ENCODE measurements around the gene IDH2. TPM values are rescaled to one million over a fixed set of nuclear protein-coding genes. Genes with fewer than 3 reads are reported as not detected.

IDH2 gene
- total and polyA plus RNA-seq, 2 of the 13 experiments (the other 11 are each of a cell fraction or from before 2014, with no cell fraction given): 121 to 145 TPM

DNA sequence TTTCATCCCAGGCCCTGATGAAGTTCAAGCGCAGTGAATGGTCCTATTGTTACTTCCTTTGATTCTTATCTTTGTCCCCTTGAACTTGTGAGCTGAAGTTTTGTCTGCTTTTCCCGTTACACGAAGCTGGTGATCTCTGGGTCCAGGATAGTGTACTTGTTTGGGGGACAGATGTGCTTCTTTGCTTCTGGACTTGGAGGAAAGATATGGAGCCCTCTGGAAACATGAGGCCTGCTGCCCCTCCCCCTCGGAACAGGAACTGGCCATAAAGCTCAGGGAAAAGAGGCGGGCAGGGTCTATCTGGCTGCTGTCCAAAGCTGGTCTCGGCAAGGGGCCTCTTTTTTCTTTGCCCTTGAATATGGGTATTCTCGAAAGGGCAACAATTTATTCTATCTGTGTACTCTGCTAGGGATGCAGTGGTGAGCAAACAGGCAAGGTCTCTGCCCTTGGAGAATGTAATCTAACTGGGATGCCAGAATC, 47.6 kb downstream of the IDH2 start (continued):
- TF ChIP-seq RELA (CRISPR knock-in tag; IDR thresholded peaks at IDR 0.05) (no peak), KDM5B (CRISPR knock-in tag; IDR thresholded peaks at IDR 0.05; ENCODE audit: borderline replicate concordance) (no peak), CBX1 (IDR thresholded peaks at IDR 0.05; ENCODE audit: low read depth) (no peak), ZFP90 (CRISPR knock-in tag; IDR thresholded peaks at IDR 0.05; ENCODE audit: borderline replicate concordance) (peak; percentile 67), ZNF335 (CRISPR knock-in tag; IDR thresholded peaks at IDR 0.05) (no peak), ZNF317 (CRISPR knock-in tag; IDR thresholded peaks at IDR 0.05) (no peak), ZSCAN30 (CRISPR knock-in tag; IDR thresholded peaks at IDR 0.05) (no peak), ZNF460 (CRISPR knock-in tag; IDR thresholded peaks at IDR 0.05; ENCODE audit: borderline replicate concordance) (no peak), GABPA (IDR thresholded peaks at IDR 0.05; ENCODE audit: low read depth, low read length) (no peak), GABPA (CRISPR knock-in tag; IDR thresholded peaks at IDR 0.05; ENCODE audit: low read depth) (peak; percentile 61; the same call in 1 of the 2 replicates), ZNF331 (CRISPR knock-in tag; IDR thresholded peaks at IDR 0.05) (peak; percentile 90), ZNF343 (CRISPR knock-in tag; IDR thresholded peaks at IDR 0.05) (no peak), SMC3 (IDR thresholded peaks at IDR 0.05; ENCODE audit: low read length) (no peak), HOXA3 (CRISPR knock-in tag; IDR thresholded peaks at IDR 0.05) (peak; percentile 48; the same call in 1 of the 2 replicates), HDAC6 (IDR thresholded peaks at IDR 0.05; ENCODE audit: low read depth, low read length) (no peak), KMT2A (CRISPR knock-in tag; IDR thresholded peaks at IDR 0.05) (no peak), DMAP1 (CRISPR knock-in tag; IDR thresholded peaks at IDR 0.05) (no peak; the same call in 1 of the 2 replicates), NCOA5 (CRISPR knock-in tag; IDR thresholded peaks at IDR 0.05) (no peak), ZNF530 (CRISPR knock-in tag; IDR thresholded peaks at IDR 0.05; ENCODE audit: low read depth) (no peak), TBL1XR1 (IDR thresholded peaks at IDR 0.05; ENCODE audit: borderline replicate concordance, low read length, partially characterized antibody) (peak; percentile 94), SKI (IDR thresholded peaks at IDR 0.05; ENCODE audit: partially characterized antibody) (peak; percentile 96), ARNT (IDR thresholded peaks at IDR 0.05) (no peak), STAT5B (CRISPR knock-in tag; IDR thresholded peaks at IDR 0.05) (no peak), HNRNPL (IDR thresholded peaks at IDR 0.05; ENCODE audit: low read depth, low read length) (no peak), NFIB (CRISPR knock-in tag; IDR thresholded peaks at IDR 0.05; ENCODE audit: borderline replicate concordance) (no peak), DNMT1 (CRISPR knock-in tag; IDR thresholded peaks at IDR 0.05) (no peak), CBX5 (CRISPR knock-in tag; IDR thresholded peaks at IDR 0.05; ENCODE audit: borderline replicate concordance) (no peak), BRCA1 (CRISPR knock-in tag; IDR thresholded peaks at IDR 0.05) (0 out of 2 replicates have a peak, but pooled peaks have one; percentile 41), EP300 (IDR thresholded peaks at IDR 0.05; ENCODE audit: low read depth in 2 of 2, low read length in 2 of 2) (peak in 1 of 2 experiments; percentile 56; a peak in 1 of 4 replicates), EP300 (CRISPR knock-in tag; IDR thresholded peaks at IDR 0.05; ENCODE audit: borderline replicate concordance) (no peak), SNRNP70 (IDR thresholded peaks at IDR 0.05; ENCODE audit: low read depth, low read length) (no peak), KDM1A (CRISPR knock-in tag; IDR thresholded peaks at IDR 0.05) (no peak), NFYC (CRISPR knock-in tag; IDR thresholded peaks at IDR 0.05) (no peak), DNMT3B (CRISPR knock-in tag; conservative IDR thresholded peaks at IDR 0.05) (no peak), ZNF563 (CRISPR knock-in tag; IDR thresholded peaks at IDR 0.05) (no peak), ZNF136 (CRISPR knock-in tag; IDR thresholded peaks at IDR 0.05; ENCODE audit: low read depth) (peak; percentile 36; the same call in 1 of the 2 replicates), NCOA2 (CRISPR knock-in tag; IDR thresholded peaks at IDR 0.05) (peak; percentile 70)
- TF ChIP-seq, protein P1, sequence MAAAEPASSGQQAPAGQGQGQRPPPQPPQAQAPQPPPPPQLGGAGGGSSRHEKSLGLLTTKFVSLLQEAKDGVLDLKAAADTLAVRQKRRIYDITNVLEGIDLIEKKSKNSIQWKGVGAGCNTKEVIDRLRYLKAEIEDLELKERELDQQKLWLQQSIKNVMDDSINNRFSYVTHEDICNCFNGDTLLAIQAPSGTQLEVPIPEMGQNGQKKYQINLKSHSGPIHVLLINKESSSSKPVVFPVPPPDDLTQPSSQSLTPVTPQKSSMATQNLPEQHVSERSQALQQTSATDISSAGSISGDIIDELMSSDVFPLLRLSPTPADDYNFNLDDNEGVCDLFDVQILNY (CRISPR knock-in tag; conservative IDR thresholded peaks at IDR 0.05): no peak
